Measurements from ENCODE around the gene GJA3.

DNA sequence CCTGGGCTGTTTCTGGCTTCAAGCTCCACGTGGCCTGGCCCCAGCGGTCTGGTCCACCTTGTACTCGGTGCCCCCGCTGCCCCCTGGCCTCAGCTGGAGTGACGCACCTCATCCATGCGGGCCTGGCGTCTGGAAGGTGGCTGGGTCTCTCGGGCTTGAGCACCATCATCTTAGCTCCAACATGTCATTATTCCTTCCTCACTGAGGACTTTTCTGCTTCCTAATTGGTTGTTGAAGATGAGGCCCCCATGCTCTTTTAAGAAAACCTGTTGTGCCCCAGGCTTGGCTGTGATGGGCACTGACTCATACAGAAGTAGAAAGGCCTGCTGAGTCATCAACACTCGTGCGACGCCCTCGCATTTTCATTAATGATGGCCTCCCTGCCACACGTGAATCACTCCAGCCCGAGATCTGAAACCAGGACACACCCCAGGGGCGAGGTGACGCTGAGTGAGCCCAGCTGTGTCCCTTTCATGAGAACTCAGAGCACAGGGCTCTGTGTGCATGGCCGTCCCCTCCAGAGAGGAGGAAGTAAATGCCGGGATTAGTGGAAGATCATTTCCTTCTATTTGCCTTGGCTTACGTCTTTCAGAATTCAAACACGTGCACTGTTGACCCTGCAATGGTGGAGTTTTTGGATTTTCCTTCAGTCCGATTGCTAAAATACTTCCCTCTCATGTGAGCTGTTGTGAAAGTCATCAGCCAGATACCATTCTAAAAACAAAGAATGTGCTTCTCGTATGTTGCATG, 14.0 kb upstream of the GJA3 start:
- TF ChIP-seq, protein P1, sequence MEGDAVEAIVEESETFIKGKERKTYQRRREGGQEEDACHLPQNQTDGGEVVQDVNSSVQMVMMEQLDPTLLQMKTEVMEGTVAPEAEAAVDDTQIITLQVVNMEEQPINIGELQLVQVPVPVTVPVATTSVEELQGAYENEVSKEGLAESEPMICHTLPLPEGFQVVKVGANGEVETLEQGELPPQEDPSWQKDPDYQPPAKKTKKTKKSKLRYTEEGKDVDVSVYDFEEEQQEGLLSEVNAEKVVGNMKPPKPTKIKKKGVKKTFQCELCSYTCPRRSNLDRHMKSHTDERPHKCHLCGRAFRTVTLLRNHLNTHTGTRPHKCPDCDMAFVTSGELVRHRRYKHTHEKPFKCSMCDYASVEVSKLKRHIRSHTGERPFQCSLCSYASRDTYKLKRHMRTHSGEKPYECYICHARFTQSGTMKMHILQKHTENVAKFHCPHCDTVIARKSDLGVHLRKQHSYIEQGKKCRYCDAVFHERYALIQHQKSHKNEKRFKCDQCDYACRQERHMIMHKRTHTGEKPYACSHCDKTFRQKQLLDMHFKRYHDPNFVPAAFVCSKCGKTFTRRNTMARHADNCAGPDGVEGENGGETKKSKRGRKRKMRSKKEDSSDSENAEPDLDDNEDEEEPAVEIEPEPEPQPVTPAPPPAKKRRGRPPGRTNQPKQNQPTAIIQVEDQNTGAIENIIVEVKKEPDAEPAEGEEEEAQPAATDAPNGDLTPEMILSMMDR (IDR thresholded peaks at IDR 0.05 in 4 of 5, conservative IDR thresholded peaks at IDR 0.05 in 1 of 5): no peak
- TF ChIP-seq POLR2A (IDR thresholded peaks at IDR 0.05): no peak
